ENCODE results near the gene SYNCRIP.
"Not testable (repeated sequence)": the region's sequence is repeated elsewhere in the genome, so short reads cannot be mapped to it uniquely, and the experiment has no call there.

SYNCRIP gene

GRCh38 chr6:85669735-85670194, 27.1 kb upstream of the SYNCRIP start:
- DNase-seq: peak in 4 of 5 donors; percentile 13 to 91 (median 23)

- DNase-seq: no peak
These were observed 19.6 kb upstream of the SYNCRIP start for GRCh38 chr6:85662251-85662650.

DNA sequence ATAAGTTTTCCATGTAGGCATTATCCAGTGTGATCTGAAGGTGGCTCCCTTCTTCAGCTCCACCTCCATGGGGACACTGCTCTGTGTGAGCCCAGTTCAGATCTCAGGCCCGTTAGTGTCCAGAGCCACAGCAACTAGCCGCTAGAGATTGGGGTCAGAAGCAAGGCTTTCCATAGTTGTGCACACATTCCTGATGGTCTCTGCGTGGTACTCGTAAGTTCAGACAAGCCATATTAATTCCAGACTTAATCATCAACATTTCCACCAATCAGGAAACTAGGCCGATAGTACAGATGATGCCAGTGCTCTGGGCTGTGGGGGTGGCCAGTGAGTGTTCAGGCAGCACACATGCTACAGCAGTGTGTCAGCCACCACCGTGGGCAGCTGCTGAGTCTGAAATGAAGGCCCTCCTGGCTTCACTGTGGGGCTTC, 17.5 kb upstream of the SYNCRIP start:
- DNase-seq: no peak

DNA sequence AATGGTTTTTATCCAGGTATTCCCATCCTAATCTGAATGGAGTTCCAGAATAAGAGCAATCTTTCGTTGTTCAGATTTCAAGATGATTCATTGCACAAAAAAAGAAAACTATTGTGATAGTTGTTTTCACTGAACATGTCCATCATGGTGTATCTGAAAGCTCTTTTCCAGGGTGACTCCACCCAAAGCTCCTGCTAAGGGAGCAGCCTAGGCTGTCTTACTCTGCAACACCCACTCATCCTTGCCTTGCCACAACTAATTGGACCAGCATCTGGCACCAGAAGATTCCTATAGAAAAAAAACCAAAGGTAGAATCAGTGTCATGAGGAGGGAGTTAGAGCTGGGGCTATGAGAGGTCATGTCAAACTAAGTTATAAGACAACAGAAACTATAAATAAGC, 7.9 kb upstream of the SYNCRIP start:
- no peak for DNase-seq

GRCh38 chr6:85644279-85644762, 1.6 kb upstream of the SYNCRIP start:
- no peak for DNase-seq

DNA sequence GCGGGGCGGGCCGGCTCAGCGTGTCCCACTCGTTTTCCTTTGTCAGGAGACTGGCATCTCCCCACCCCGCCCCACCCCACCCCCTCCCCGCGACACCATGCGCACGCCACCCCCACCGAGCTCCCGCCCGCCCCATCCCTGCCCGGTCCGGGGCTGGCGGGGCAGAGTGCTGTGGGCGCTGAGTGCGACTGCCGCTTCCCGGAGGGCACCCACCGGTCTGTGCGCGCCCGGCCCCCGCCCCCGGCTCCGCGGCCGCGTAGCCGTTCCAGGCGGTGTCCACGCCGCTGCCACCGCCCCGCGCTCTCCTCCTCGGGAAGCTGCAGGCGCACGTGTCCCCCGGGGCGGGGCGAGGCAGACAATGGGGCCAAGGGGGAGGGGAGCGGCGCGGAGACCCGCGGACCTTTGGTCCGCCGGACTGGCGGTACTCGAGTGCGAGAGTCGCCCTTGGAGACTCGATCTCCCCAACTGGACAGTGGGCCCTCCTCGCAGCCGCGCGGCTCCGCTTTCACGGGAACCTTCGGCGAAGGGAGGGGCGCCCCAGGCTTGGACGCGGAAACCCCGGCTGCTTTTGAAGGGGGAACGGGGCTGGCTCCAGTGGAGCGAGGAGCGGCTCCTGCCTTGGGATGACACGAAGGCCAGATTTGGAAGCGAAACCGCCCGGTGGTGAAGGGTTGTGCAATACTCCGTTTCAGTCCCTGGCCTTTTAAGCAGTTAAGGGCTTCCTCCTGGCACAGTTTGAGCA, 1.0 kb upstream of the SYNCRIP start:
- peak; percentile 22 to 86 (median 58) for DNase-seq

DNA sequence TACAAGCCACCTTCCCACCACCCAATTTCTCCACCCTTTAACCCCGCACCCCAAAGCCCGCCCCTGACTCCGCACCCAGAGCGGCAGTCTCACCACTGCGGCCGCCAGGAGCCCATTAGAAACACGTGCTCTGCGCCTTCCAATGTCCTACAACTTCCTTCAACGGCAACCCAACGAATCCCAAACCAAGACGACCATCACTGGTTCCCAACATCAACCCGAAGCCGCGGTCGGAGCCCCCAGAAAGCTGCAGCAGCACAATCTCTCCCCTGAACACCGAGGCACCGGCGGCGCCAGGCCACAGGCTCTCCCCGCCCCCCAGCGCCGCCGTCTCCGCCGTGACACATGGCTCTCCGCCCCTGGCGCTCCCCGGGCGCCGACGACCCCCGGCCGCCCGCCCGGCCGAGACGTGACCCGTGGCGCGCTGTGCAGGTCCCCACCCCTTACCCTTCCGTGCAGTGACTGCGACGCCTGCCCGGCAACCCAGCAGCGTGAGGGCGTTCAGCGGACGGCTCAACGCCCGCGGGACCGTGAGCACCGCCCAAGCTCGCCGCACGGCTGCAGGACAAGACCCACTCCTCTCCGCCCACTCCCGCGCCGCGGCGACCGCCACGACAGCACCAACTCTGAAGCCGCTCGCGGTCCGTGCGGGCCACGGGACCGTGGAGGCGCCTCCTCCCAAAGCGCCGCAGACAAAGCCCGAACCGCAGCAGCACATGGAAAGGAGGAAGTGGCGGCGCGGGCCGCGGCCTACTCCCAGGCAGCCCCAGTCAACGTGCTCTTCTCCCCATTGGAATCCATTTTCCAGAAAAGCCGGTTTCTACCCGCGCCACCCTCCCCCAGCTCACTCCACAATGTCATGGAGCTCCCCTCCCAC, 551 bp downstream of the SYNCRIP start:
- peak; percentile 43 to 60 (median 52) for DNase-seq

DNA sequence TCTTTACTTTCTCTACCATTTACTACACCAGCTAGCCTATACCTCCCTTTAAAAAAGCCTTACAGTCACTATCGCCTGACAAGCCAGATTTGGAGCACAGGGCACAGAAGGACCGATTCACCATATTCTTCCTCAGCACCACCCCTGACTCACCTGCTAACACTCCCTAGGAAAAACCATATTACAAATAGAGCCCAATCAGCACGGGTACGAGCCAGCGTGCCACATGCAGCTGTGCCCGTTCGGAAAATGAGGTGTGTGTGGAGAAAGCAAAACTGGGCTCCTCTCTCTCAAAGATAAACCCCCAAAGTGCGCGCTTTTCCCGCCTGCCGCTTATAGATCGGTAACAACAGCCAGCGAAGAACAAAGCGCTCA, 1.2 kb downstream of the SYNCRIP start:
- peak in 1 of 5 donors; percentile 8 for DNase-seq

DNA sequence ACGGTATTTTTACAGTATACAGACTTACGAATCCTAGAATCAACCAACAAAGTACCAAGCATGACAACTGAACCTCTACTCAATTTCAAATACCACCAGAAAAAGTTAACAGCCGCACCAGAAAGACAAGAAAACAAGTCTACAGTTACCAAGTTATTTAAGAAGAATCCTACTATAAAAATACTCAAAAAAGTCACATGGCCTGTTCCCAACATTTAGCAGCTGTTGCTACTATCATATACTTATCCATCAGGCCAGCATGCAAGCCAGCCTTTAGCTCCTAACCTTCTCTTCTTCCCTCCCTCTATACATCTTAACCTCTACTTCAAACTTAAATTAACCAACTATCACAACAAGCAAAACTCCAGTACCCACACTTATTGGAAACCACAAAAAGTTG, 1.9 kb downstream of the SYNCRIP start:
- DNase-seq: no peak

DNA sequence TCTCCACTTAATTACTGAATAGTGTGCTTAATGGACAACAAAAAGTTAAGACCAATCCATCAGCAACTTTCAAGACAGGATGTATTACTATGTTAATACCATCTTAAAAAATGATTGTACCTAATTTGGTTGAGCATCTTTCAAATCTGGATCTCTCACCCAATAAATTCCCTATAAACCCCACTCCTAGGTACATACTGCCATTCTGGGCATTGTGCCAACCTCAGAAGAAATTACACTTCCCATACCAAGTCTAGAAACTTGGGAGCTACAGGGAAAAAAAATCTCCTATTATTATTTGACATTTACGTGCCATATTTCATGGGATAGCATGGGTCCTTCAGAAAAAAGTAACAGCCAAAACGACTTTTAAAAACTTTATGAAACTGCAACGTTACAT, 5.1 kb downstream of the SYNCRIP start:
- DNase-seq: no peak

DNA sequence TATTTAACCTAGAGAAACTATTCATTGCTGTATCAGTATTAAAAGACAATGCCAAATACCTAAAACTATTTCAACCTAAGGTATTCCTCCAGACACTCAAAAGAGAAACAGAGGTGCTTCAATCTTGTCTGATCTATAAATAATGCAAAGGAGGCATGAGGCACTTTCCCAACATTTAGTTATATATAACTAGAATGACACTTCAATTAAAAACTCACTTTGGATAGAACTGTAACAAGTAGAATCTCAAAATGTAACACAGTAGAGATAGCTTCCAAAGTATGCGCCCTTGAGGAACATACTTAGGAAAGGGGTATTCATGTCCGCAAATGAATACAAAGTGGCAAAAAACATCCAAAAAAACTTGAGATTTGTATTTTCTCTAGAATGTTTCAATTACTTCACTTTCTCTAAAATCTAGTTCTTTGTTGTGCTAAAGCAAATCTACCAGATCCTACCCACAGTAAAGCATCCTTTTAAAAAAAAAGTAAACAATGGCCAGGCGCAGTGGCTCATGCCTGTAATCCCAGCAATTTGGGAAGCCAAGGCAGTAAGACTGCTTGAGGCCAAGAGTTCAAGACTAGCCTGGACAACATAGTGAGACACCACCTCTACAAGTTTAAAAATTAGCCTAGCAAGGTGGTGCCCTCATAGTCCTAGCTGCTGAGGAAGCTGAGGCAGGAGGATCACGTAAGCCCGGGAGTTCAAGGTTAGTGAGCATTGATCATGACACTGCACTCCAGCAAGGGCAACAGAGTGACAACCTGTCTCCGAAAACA, 10.3 kb downstream of the SYNCRIP start:
- DNase-seq: no peak

- DNase-seq: not testable (repeated sequence)
These were observed 11.6 kb downstream of the SYNCRIP start for GRCh38 chr6:85631117-85631516.

- no peak for DNase-seq
These were observed 14.3 kb downstream of the SYNCRIP start for GRCh38 chr6:85628353-85628752.

GRCh38 chr6:85620308-85620707, 22.4 kb downstream of the SYNCRIP start:
- DNase-seq: no peak

DNA sequence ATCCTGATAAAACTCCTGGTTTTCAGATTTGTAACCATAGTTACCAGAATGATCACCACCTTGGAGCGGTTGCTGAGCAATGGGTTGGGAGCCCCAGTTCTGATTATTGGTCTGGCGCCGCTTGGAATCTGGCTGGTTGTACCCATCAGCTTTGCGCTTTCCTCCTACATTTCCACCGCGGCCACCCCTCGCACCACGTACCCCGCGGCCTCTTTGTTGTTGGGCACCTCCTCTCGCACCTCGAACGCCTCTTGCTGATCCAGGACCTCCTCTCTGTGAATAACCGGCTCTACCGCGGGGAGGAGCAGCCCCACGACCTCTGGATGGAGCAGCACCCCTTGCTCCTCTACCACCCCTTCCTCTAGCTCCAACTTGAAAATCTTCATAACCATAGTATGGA, 27.9 kb downstream of the SYNCRIP start:
- no peak for DNase-seq

DNA sequence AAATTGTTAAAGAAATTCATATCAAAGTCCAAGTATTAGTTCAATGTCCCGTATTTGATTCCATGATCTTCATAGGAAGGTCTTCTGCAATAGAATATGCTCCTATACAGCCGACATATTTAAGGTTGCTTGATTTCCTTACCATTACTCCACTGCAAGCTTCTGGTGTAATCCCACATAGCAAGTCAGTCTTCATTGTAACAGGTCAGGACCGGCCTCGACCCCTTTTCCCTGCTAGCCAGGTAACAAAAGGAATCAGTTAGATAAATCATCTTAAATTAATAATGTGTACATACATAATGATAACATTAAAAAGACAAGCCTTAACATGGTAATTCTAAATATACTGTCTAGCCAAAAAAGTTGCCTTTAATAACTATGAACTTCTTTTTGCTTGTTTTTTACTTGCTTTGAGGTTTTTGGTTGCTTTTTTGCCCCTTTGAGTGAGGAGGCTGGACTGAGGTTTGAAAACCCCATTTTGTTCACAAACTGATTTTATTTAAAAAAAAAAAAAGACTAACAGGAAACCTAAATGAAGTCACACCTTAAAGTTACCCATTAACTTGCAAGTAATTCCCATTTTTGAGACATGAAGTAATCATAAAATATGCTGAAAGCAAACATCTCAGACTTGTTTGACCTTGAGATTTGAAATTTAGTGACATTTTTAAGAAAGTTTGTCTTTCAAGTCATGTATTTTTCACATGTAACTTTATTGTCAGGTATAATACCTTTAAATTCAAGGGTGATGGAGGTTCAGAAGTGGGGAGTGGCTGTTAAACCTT, 29.8 kb downstream of the SYNCRIP start:
- DNase-seq: no peak

DNA sequence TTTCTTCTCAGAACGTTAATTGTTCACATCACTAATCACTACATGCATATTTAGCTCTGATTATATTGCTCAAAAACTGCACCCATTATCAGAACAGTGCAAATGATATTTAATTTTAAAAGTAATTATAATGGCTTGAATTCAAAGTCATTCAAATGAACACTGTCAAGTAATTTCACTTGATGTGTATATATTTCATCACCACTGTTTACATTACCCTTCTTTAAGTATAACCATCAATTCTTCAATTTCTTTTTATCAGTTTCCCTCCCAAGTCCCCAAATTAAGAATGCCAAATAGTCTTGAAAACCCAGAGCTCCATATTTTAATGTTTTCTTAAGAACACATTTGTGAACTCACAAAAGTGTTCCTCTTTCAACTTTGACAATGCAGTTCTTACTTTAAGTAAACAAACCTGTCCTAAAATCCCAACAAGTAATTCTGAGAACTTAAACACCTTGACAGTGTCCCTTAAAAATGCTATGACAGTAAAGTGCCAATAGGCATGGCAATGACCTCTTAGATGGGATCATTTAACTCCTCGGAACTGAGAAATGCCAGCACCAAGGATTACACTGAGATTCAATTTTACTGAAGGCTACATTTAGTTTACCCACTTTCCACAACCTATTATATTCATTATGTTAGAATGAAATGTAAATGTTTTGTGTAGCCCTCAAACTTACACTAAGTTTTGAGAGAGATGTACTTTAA, 32.3 kb downstream of the SYNCRIP start:
- no peak for DNase-seq

GRCh38 chr6:85602100-85602499, 40.6 kb downstream of the SYNCRIP start:
- no peak for DNase-seq

GRCh38 chr6:85600713-85601313, 41.9 kb downstream of the SYNCRIP start:
- no peak for DNase-seq

DNA sequence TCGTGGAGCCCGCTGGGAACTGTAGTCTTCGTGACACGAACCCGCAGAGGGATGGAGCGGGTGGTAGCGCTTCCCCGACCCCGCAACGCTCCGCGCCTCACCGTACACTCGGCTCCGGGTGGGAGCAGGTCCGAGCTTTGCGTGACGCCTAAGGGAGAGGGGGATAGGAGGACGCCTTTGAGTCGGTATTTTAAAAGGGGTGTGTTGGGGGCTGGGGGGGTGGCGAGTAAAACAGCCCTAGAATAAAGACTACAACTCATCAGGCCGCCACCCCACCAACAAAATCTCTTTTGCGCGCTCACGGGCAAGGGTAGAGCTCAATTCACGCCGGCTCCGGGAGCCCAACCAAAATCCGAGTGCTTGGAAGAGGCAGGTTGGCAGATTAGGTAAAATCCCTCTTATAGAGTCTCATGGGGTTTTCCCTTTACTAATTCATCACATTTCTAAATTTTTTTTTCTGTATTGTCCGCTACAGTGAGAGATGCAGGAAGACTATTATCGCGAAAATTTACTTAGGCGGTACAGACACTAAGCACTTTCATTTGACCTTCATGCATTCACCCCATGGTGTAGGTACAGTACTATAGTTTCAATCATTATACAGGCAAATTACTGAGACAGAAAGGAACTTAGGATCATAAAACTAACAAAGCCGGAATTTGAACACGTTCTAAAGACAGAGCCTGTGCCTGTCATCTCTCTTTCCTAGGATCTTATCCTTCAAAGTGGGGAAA, 48.3 kb downstream of the SYNCRIP start:
- DNase-seq: peak in 4 of 5 donors; percentile 25 to 45 (median 38)
